Esophagus squamous epithelium (tissue), 5 donors: ENCODE results near the gene MLLT1. TPM values are rescaled to one million over a fixed set of nuclear protein-coding genes. Genes with fewer than 3 reads are reported as not detected.

Experiments used
- DNase-seq: peaks from one replicate; lab custom pipeline; 2025; lab: John Stamatoyannopoulos, UW
- H3K27ac ChIP-seq, 4 donors: fragments of 200-600 bp; sonication (generic); one replicate each; pipeline ENCODE4 v1.5.1; 2016 to 2019; ENCODE audit warnings: mild to moderate bottlenecking in 1 of 4
- H3K27me3 ChIP-seq, 4 donors: fragments of 200-600 bp; sonication (generic); 1 replicate in 3 of 4; 2 replicates in 1 of 4; pipeline versions ENCODE4 v1.5.1 to v1.6.0; 2017 to 2021; ENCODE audit warnings: antibody characterized with exemption in 1 of 4
- H3K36me3 ChIP-seq, 3 donors: fragments of 200-600 bp; sonication (generic); one replicate each; pipeline ENCODE4 v1.5.1; 2016 to 2019
- H3K4me1 ChIP-seq, 3 donors: fragments of 200-600 bp; sonication (generic); one replicate each; pipeline ENCODE4 v1.5.1; 2017 to 2019
- H3K4me3 ChIP-seq, 4 donors: fragments of 200-600 bp; sonication (generic); 1 replicate in 3 of 4; 2 replicates in 1 of 4; pipeline ENCODE4 v1.5.1; 2016 to 2019; ENCODE audit warnings: mild to moderate bottlenecking in 2 of 4, moderate library complexity in 1 of 4
- H3K9me3 ChIP-seq, 3 donors: fragments of 200-600 bp; sonication (generic); one replicate each; pipeline ENCODE4 v1.5.1; 2016 to 2019
- POLR2A ChIP-seq, 4 donors: fragments of 450-650 bp; IDR thresholded peaks; one replicate each; pipeline ENCODE4 v1.6.1; 2017; ENCODE audit warnings: antibody characterized with exemption in 4 of 4, mild to moderate bottlenecking in 4 of 4, moderate library complexity in 3 of 4
- WGBS, 2 donors: methylation state at CpG; one replicate each; pipeline ENCODE4 v1.1.5; 2018; 5-methylcytosine and 5-hydroxymethylcytosine counted together
- intact Hi-C: fragments of 100-400 bp; cut with DNase I; formaldehyde crosslinking; loops from one replicate; pipeline ENCODE4 v1.15.0; 2022
- total RNA-seq, 4 donors: library from RNA; depleted of rRNA; stranded (reverse); fragments of >200 nt; gene quantifications; one replicate each; pipeline ENCODE4 v1.1.0, GENCODE V29; 2016
- TF ChIP-seq, protein P1 (sequence below), 6 experiments: fragments of 450-650 bp in 4 of 6; fragments of 200-600 bp in 2 of 6; sonication (generic) in 2 of 6; IDR thresholded peaks; one replicate each; pipeline ENCODE4 v1.5.1; 2016 to 2019; ENCODE audit warnings: antibody characterized with exemption in 6 of 6, mild to moderate bottlenecking in 4 of 6, moderate library complexity in 4 of 6
- donor health status: DM: yes; HTN: yes; CAD: no.

The MLLT1 gene
- total RNA-seq, 4 donors from 2014 or later, result 10.3 to 20.1 (median 12.7) TPM

DNA sequence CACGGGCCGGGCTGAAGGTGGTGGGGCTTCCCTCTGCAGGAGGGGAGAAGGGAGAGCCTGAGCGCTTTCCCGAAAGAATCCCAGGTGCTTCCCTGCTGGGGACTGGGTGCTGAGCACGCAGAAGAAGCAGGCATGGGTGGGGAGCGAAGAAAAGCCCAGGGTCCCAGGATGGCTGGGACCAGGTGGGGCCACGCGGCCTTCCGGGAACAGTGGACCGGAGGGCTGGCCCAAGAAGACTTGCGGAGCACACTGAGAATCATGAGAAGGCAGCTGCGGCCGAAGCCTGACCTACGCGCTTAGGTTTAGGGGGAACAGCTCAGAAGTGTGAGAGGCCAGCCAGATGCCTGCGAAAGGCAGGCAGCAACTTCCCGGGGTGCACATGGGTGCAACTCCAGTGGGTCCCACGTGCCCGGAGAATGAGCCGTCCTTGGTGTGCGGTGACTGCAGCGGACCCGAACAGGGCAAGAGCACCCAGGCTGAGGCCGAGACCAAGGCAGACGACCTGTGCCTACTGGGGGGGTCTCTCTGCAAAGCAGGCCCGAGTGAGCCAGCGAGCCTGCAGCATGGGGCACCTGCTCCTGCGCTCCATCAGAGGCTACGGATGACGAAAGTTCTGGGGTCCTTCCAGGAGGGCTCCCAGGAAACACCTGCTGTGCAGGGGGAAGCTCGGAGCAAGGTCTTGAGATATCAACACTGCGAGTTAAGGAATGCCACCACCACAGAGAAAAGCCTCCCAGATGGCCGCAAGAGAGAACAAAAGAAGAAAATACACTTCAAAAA is 52.4 kb downstream of the MLLT1 start:
- H3K4me3 ChIP-seq, result no peak overlapping the region
- H3K9me3 ChIP-seq, result no peaks in the 10 kb centered on the region
- peaks cover 15 to 80% (median 16%) of the 10 kb centered on the region in 3 donors for H3K36me3 ChIP-seq
- H3K27ac ChIP-seq, result no peak overlapping the region
- no peak for TF ChIP-seq POLR2A (IDR thresholded peaks at IDR 0.05)
- TF ChIP-seq, protein P1, sequence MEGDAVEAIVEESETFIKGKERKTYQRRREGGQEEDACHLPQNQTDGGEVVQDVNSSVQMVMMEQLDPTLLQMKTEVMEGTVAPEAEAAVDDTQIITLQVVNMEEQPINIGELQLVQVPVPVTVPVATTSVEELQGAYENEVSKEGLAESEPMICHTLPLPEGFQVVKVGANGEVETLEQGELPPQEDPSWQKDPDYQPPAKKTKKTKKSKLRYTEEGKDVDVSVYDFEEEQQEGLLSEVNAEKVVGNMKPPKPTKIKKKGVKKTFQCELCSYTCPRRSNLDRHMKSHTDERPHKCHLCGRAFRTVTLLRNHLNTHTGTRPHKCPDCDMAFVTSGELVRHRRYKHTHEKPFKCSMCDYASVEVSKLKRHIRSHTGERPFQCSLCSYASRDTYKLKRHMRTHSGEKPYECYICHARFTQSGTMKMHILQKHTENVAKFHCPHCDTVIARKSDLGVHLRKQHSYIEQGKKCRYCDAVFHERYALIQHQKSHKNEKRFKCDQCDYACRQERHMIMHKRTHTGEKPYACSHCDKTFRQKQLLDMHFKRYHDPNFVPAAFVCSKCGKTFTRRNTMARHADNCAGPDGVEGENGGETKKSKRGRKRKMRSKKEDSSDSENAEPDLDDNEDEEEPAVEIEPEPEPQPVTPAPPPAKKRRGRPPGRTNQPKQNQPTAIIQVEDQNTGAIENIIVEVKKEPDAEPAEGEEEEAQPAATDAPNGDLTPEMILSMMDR (IDR thresholded peaks at IDR 0.05), result no peak
- H3K27me3 ChIP-seq, result no peaks in the 10 kb centered on the region
- intact Hi-C loops, result no loop called here
- H3K4me1 ChIP-seq, result peaks cover 17 to 60% (median 17%) of the 10 kb centered on the region in 3 donors
- no peak for DNase-seq
- 94 to 97% methylated on average over 17 to 22 of the region's 33 CpGs for WGBS, 2 donors

DNA sequence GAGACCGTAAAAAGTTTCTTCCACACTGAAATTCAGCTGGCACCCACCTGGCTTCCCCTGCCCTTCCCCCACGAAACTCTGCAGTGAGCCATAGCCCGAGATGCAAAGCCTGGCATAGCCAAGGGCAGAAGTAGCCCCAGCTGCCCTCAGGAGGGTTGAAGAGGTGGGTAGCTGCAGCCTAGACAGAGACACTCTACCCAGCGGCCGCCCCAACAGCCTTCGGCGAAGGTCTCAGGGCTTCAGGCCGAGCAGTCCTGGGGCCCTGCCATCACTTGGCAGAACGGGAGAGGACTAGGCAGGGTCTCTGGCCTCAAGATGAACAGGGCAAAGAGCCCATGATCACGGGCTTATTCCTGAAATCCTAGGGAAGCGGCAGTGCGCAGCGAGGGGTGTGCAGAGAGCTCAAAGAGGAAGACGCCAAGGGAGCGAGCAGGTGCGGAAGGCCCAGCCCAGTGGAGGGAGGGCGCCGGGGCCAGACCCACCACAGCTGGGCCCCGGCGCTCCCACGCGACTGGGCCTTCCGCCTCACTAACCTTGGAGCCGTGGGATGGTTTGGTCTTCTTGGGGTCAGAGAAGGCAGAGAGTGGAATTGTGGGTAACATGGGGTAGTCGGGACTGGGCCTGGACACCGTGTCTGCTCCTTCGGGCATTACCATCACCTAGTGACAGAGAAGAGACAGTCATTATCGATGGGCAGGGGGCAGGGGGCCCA is 53.2 kb downstream of the MLLT1 start:
- no peak for TF ChIP-seq POLR2A (IDR thresholded peaks at IDR 0.05)
- TF ChIP-seq, protein P1 (IDR thresholded peaks at IDR 0.05), result no peak
- Histone ChIP-seq H3K36me3 (peaks cover 16 to 88% (median 22%) of the 10 kb centered on the region in 3 donors), H3K27ac (no peak overlapping the region), H3K27me3 (no peaks in the 10 kb centered on the region), H3K9me3 (no peaks in the 10 kb centered on the region), H3K4me3 (no peak overlapping the region), H3K4me1 (peaks cover 18 to 60% (median 22%) of the 10 kb centered on the region in 3 donors)
- WGBS, 2 donors, result 85 to 93% methylated on average over 6 to 26 of the region's 28 CpGs
- intact Hi-C loops, result no loop called here
- DNase-seq, result no peak

- Histone ChIP-seq H3K36me3 (peaks cover 21 to 92% (median 24%) of the 10 kb centered on the region in 3 donors), H3K4me1 (peaks cover 18 to 60% (median 24%) of the 10 kb centered on the region in 3 donors), H3K27ac (no peak overlapping the region), H3K27me3 (no peaks in the 10 kb centered on the region), H3K4me3 (no peak overlapping the region), H3K9me3 (no peaks in the 10 kb centered on the region)
- no peak for DNase-seq
- WGBS, 2 donors, result 68% methylated on average over 8 of the region's 12 CpGs; no CpG with 5 or more reads in 1 of the 2 donors
- intact Hi-C loops, result no loop called here
- TF ChIP-seq, protein P1 (IDR thresholded peaks at IDR 0.05), result no peak
- TF ChIP-seq POLR2A (IDR thresholded peaks at IDR 0.05), result no peak
These were observed 53.8 kb downstream of the MLLT1 start for GRCh38 chr19:6226012-6226411.

DNA sequence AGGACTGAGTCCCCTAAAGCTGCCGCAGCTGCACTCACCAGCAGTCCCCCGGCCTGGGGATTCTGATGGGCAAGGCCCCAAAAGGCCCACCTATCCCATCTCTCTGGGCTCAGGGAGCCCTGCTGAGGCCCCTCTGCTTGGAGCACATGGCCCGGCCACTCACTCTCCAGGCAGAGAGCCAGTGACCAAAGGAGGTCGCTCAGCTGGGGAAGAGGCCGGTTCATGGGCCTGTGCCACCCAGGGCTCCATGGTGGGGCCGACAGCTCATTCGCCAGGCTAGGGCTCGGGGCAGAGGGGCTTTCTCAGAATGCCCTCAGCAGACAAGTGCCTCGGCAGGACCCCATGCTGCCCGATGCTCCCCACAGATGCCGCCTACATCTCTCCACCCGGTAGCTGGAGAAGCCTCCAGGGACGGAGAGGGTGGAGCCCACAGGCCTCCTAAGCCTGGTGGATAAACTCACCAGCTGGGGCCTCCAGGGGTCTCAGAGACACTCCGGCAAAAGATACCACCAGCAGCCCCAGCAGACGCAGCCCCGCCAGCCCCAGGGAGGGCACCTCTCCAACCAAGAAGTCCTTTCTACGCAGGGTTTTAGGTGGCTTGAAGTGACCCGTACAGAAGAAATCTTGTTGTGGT is 54.4 kb downstream of the MLLT1 start:
- WGBS, 2 donors, result 70 to 80% methylated on average over 1 to 2 of the region's 18 CpGs
- TF ChIP-seq POLR2A (IDR thresholded peaks at IDR 0.05), result no peak
- TF ChIP-seq, protein P1 (IDR thresholded peaks at IDR 0.05), result no peak
- Histone ChIP-seq H3K9me3 (no peaks in the 10 kb centered on the region), H3K4me1 (peaks cover 24 to 60% (median 31%) of the 10 kb centered on the region in 3 donors), H3K27ac (no peak overlapping the region), H3K27me3 (no peaks in the 10 kb centered on the region), H3K36me3 (peaks cover 21 to 92% (median 24%) of the 10 kb centered on the region in 3 donors), H3K4me3 (no peak overlapping the region)
- DNase-seq, result no peak
- intact Hi-C loops, result no loop called here
